Neutrophil (primary cell): ENCODE measurements around the gene DNASE2B.

Experiments
- H3K27ac ChIP-seq: fragments of 200-600 bp; sonication (generic); 2 replicates; pipeline ENCODE4 v1.5.1; 2016; ENCODE audit warnings: mild to moderate bottlenecking, moderate library complexity
- H3K27me3 ChIP-seq: fragments of 200-600 bp; sonication (generic); 2 replicates; pipeline ENCODE4 v1.6.0; 2016; ENCODE audit warnings: mild to moderate bottlenecking
- H3K36me3 ChIP-seq: fragments of 200-600 bp; sonication (generic); 2 replicates; pipeline ENCODE4 v1.5.1; 2017
- H3K4me1 ChIP-seq, 2 experiments: fragments of 200-600 bp in 1 of 2; sonication (generic) in 1 of 2; 1 replicate in 1 of 2; 2 replicates in 1 of 2; pipeline versions ENCODE4 v1.5.1 to v1.6.1; 2013 to 2016; ENCODE audit warnings: low read depth in 1 of 2, low read length in 1 of 2, mild to moderate bottlenecking in 1 of 2, moderate library complexity in 1 of 2; ENCODE audit not compliant: control insufficient read depth in 1 of 2, insufficient read depth in 1 of 2
- H3K4me3 ChIP-seq, 2 experiments: fragments of 200-600 bp in 1 of 2; sonication (generic) in 1 of 2; 1 replicate in 1 of 2; 2 replicates in 1 of 2; pipeline ENCODE4 v1.5.1; 2013 to 2016; ENCODE audit warnings: low read depth in 1 of 2, low read length in 1 of 2, mild to moderate bottlenecking in 1 of 2, moderate library complexity in 1 of 2
- H3K9me3 ChIP-seq: fragments of 200-600 bp; sonication (generic); 2 replicates; pipeline ENCODE4 v1.5.1; 2016
- TF ChIP-seq, protein P1 (sequence below): fragments of 200-600 bp; sonication (generic); IDR thresholded peaks from 2 replicates; pipeline ENCODE4 v1.5.1; 2016; ENCODE audit warnings: antibody characterized with exemption

DNASE2B gene

DNA sequence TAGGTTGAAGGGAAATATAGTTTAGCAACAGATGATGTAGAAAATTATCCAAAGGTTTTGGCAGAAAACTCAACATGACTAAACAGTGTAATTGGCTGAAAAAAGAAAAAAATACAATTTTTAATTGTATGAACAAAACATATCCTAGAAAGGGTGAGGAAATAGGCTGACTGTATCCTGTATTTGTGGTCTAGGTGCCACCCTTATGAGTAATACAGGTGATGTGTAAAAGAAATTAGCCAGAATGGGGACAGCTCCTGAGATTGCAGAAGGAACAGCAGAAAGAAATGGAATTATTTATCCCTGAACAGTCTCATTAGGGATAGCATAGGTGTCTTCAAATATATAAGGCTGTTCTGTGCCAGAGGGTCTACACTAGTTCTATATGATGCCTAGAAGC lies 24.6 kb downstream of the DNASE2B start:
- TF ChIP-seq, protein P1, sequence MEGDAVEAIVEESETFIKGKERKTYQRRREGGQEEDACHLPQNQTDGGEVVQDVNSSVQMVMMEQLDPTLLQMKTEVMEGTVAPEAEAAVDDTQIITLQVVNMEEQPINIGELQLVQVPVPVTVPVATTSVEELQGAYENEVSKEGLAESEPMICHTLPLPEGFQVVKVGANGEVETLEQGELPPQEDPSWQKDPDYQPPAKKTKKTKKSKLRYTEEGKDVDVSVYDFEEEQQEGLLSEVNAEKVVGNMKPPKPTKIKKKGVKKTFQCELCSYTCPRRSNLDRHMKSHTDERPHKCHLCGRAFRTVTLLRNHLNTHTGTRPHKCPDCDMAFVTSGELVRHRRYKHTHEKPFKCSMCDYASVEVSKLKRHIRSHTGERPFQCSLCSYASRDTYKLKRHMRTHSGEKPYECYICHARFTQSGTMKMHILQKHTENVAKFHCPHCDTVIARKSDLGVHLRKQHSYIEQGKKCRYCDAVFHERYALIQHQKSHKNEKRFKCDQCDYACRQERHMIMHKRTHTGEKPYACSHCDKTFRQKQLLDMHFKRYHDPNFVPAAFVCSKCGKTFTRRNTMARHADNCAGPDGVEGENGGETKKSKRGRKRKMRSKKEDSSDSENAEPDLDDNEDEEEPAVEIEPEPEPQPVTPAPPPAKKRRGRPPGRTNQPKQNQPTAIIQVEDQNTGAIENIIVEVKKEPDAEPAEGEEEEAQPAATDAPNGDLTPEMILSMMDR, result no peak

DNA sequence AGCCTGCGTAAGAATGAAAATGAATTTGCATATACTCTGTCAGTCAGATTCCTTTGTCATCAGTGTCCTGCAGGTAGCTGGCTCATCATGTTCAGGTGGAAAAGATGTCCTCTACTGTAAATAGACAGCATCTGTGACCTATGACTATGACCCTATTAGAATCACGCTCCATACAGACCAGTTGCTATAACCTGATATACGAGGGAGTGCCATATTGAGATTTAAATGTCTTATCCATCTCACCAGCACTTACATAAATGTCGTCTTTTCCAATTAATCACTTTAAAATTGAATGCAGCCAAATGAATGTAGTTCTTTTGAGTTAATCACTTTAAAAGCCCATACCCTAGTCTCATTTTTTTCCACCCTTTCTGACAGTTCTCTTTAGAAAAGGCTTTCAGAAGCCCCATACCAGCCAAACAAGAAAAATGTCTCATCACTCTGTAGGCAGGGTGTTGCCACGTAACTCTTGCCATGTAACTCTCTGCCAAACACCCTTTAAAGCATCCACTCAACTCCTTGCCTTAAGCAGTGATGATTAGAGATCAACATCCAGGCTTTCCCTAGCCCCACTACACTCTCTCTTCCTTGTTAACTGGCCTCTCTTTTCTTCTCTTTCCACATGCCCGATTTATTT lies 26.3 kb downstream of the DNASE2B start:
- no peak overlapping the region for H3K27ac ChIP-seq
- no peaks in the 10 kb centered on the region for H3K36me3 ChIP-seq
- H3K4me1 ChIP-seq, result no peaks in the 10 kb centered on the region
- H3K4me3 ChIP-seq, result no peak overlapping the region
- no peaks in the 10 kb centered on the region for H3K9me3 ChIP-seq
- TF ChIP-seq, protein P1, result no peak
- H3K27me3 ChIP-seq, result no peaks in the 10 kb centered on the region

More for the DNA sequence above, 24.6 kb downstream of the DNASE2B start:
- H3K27me3 ChIP-seq, result no peaks in the 10 kb centered on the region
- no peaks in the 10 kb centered on the region for H3K4me1 ChIP-seq
- no peak overlapping the region for H3K4me3 ChIP-seq
- H3K9me3 ChIP-seq, result no peaks in the 10 kb centered on the region
- H3K36me3 ChIP-seq, result no peaks in the 10 kb centered on the region
- H3K27ac ChIP-seq, result no peak overlapping the region

DNA sequence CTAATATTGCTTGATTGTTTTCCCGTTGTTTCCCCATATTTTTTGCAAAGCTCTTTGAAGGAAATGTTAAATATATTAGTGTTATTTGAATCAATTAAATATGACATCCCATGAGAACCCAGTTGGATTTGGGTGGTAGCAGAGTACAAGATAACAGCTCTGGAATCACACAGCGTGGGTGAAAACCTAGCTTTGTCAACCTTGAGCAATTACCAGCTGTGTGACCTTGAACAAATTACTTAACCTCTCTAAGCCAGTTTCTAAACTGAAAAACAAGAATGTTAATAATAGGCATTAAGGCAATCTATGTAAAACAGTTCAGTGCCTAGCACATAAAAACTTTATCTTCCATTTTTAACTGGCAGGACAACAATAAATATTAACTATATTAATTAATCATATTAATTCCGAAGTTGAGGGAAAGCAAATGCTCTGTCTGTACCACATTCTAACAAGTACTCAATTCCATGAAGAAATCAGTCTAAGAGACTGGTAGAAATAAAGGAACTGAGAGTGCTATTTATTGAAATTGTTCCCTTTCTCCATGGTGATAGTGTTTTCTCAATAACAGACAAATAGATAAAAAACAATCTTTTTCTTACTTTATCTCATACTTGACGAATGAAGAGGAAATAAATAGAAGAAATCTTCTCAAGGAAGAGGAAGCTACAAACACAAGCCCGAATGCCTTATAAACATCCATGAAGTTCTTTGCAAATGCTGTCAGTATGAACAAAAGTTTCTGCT lies 27.0 kb downstream of the DNASE2B start:
- no peaks in the 10 kb centered on the region for H3K4me1 ChIP-seq
- TF ChIP-seq, protein P1, result no peak
- H3K4me3 ChIP-seq, result no peak overlapping the region

DNA sequence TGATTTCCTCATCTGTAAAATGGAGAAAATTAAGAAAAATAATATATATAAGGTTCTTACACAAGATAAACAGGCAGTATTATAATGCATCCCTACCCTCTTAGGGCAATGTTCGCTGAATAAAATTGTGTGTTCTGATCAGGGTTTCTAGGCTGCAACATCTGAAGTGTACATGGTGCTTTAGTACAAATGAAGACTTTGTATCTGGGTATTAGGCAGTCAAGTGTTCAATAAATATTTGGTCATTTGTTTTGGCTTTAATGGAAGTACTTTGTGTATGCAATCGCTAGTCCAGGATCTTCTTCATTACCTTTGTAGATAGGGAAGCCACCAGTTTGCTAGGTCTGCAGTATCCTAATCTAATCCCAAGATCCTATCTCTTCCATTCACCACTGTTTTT lies 28.1 kb downstream of the DNASE2B start:
- TF ChIP-seq, protein P1, result no peak
- Histone ChIP-seq H3K27me3 (no peaks in the 10 kb centered on the region), H3K36me3 (no peaks in the 10 kb centered on the region), H3K4me1 (no peaks in the 10 kb centered on the region), H3K9me3 (no peaks in the 10 kb centered on the region), H3K27ac (no peak overlapping the region), H3K4me3 (no peak overlapping the region)

More for the DNA sequence above, 27.0 kb downstream of the DNASE2B start:
- Histone ChIP-seq H3K27ac (no peak overlapping the region), H3K36me3 (no peaks in the 10 kb centered on the region), H3K9me3 (no peaks in the 10 kb centered on the region), H3K27me3 (no peaks in the 10 kb centered on the region)

DNA sequence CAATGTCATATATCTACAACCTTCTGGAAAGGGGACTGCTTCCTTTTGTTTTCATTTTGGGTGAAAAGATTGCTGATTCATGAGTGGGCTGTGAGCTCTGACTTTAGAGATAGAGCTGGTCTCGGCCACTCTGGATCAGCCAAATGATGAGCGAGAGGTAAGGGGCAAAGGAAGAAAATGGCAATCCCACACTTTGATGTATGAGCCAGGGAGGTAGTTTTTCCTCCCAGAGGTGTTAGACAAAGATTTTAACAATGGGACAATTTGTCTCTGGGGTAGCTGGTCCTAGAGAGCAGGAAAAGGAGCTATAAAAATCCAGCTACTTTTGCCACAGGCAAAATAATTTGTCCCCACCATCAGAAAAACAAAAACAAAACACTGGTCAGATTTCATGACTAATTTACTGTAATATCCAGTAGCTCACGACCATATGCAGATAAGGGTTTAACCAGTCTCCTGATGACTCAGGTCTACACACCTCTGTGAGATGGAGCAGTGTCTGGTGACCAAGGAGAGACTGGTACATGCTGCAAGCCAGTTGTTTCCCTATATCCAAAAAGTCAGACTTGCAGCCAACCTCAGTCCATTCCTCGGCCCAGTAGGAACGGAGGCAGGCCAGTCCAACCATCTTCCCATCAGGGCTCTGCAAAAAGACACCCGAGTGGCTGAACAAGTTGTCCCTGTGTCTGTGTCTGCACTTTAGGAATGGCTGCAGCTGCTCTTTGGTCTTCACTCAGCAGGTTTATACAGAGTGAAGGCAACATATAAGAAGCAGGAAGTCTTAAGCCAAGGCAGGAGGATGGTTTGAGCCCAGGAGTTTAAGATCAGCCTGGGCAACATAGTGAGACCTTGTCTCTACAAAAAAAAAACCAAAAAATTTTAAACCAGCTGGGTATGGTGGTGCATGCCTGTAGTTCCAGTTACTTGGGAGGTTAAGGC lies 29.2 kb downstream of the DNASE2B start:
- no peaks in the 10 kb centered on the region for H3K9me3 ChIP-seq

More for the DNA sequence above, 29.2 kb downstream of the DNASE2B start:
- H3K27ac ChIP-seq, result no peak overlapping the region
- no peaks in the 10 kb centered on the region for H3K4me1 ChIP-seq
- TF ChIP-seq, protein P1, result no peak
- H3K27me3 ChIP-seq, result no peaks in the 10 kb centered on the region
- H3K4me3 ChIP-seq, result no peak overlapping the region
- no peaks in the 10 kb centered on the region for H3K36me3 ChIP-seq
